GM21381 (cell line): ENCODE data around the gene SPEN.
"Not testable (repeated sequence)": the region's sequence is repeated elsewhere in the genome, so short reads cannot be mapped to it uniquely, and the experiment has no call there.

Experiments used
- ATAC-seq: cut with Tn5 transposase; IDR thresholded peaks from one replicate; pipeline ENCODE4 v1.9.1; 2021; ENCODE audit warnings: mild to moderate bottlenecking, moderate library complexity; ENCODE audit not compliant: unreplicated experiment

SPEN gene

GRCh38 chr1:15977947-15978346 lies 130.4 kb downstream of the SPEN start:
- not testable (repeated sequence) for ATAC-seq

DNA sequence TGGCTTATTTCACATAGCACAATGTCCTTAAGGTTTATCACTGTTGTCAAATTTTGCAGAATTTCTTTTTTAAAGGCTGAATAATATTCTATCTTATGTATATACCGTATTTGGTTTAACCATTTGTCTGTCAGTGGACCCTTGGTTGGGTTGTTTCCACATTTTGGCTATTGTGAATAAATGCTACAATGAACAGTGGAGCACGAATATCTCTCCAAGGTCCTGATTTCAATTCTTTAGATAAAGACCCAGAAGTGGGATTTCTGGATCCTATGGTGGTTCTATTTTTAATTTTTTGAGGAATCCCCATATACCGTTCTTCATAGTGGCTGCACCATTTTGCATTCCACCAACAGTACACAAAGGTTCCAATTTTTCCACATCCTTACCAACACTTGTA lies 134.2 kb downstream of the SPEN start:
- no peak for ATAC-seq

DNA sequence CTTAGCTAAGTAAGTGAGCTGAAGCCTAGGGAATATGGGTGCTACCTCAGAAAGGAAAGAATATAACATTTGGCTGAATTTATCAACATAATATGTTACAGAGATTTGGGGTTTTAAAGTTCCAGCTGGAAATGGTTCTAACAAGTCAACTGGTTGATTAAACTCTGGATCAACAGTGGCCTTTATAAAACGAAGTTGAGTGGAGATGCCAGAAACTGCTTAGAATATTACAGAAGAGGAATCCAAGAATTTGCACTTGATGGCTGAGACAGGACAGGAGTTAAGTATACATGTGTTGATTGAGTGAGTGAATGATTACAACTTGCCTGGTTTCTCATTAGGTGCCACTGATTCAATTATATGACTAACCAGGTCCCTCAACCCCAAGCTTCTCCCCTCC lies 135.8 kb downstream of the SPEN start:
- ATAC-seq: no peak

DNA sequence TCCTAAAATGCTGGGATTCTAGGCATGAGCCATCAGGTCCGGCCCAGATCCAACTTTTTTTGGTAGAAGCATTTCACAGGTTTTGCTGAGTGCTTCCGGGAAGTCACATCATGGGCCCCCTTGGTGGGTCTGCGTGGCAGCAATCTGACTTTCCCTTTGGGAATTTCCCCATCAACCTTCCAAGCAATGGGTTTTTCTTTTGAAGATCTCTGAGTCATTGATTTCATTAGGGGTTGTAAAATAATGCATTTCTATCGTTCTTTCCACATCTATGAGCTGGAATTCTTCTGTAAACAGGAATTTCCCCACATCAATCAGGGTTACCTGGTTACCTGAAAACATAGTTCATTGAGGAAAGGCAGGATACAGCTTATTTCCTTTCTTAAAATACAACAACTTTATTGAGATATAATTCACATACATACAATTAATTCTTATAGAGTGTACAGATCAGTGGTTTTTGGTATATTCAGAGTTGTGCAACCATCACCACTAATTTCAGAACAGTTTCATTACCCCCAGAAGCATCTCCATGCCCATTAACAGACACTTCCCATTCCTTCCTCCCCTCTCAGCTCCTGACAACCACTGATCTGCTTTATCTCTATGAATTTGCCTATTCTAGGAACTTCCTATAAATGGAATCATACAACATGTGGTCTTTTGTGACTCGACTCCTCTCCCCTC lies 138.2 kb downstream of the SPEN start:
- ATAC-seq: no peak

DNA sequence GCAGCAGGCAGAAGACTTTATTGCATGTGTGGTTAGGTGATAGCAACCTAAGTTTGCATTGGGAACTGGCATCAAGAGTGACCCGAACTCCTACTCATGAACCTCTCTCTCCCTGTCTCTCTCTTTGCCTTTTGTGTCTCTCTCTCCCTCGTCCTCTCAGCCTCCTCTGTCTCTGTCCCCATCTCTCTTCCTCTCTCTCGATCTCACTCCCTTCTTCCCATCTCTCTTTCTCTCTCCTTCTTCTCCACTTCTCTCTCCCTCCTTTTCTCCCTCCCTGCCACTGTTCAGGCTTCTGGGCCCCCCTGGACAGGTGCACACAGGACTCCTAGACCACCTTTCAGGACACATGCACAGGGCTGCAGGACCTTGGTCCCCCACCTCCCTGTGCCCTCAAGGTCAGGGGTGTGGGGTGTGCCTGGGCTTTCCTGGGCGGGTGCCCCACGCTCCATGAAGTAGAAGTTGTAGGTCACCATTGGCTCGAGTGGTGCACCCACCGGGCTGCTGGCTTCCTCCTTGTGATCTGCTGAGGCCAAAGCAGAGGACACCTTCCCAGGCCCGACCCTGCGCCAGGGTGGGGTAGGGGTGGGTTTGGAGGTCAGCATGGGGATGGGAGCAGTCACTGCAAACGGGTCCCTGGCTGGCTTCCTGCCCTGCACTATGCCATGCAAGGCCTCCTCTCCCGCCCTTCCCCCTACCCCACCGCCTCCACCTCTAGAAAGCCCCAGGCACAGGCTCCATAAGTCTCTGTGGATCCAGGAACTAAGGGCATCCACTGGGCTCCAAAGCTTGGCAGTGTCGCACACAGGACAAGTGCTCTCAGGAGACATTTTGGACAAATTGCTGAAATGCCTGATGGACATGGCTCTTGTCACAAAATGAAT lies 141.6 kb downstream of the SPEN start:
- no peak for ATAC-seq

DNA sequence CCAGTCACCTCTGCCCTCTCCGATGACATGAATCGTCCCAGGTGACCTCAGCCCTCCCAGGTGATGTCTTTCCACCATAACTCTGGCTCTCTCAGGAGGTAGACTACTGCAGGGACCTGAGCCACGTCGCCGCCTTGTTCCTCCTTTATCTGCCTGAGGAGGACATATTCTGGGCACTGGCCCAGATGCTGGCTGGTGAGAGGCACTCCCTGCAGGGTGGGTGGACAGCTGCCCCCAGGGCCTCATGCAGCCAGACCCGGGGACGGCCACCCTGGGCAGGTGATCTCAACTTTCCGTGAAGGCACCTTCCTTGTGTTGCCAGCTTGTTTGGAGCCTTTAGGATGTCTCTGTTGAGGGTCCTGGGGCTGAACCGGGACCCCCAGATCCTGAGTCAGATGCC lies 142.3 kb downstream of the SPEN start:
- no peak for ATAC-seq
